Psoas muscle (tissue), 8 donors: Measurements from ENCODE around the gene CBR4. TPM values are rescaled to one million over a fixed set of nuclear protein-coding genes. Genes with fewer than 3 reads are reported as not detected.

Experiments
- ATAC-seq, 4 donors: fragments of 200-7000 bp; cut with Tn5 transposase; one replicate each; pipeline ENCODE4 v1.9.1; 2020; ENCODE audit warnings: moderate library complexity in 3 of 4, mild to moderate bottlenecking in 2 of 4
- DNase-seq, 2 donors: peaks; one replicate each; pipeline ENCODE4 v3.0.0-alpha.2; 2020
- H3K27ac ChIP-seq: fragments of 200-600 bp; one replicate; pipeline ENCODE4 v1.8.0; 2022
- H3K27me3 ChIP-seq, 3 donors: fragments of 200-600 bp in 1 of 3; one replicate each; pipeline versions ENCODE4 v1.6.1 to v1.8.0; 2013 to 2022; ENCODE audit warnings: low read length in 2 of 3, mild to moderate bottlenecking in 2 of 3, moderate library complexity in 1 of 3; ENCODE audit not compliant: insufficient read depth in 3 of 3
- H3K36me3 ChIP-seq, 2 donors: fragments of 200-600 bp in 1 of 2; one replicate each; pipeline versions ENCODE4 v1.6.1 to v1.8.0; 2013 to 2022; ENCODE audit warnings: low read depth in 1 of 2, mild to moderate bottlenecking in 1 of 2, moderate library complexity in 1 of 2; ENCODE audit not compliant: insufficient read depth in 1 of 2
- H3K4me1 ChIP-seq: fragments of 200-600 bp; one replicate; pipeline ENCODE4 v1.8.0; 2022
- H3K4me3 ChIP-seq: fragments of 200-600 bp; one replicate; pipeline ENCODE4 v1.8.0; 2022; ENCODE audit warnings: mild to moderate bottlenecking
- H3K9me3 ChIP-seq: fragments of 200-600 bp; one replicate; pipeline ENCODE4 v1.8.0; 2022
- CTCF ChIP-seq: fragments of 200-600 bp; IDR thresholded peaks from one replicate; pipeline ENCODE4 v1.8.0; 2022; ENCODE audit warnings: antibody characterized with exemption
- WGBS, 3 donors: extraction: QIAGEN DNeasy Blood & Tissue Kit; methylation state at CpG; one replicate each; pipeline versions ENCODE4 v1.1.6 to v1.1.7; 2013; 5-methylcytosine and 5-hydroxymethylcytosine counted together
- intact Hi-C, 2 donors: fragments of 100-400 bp; cut with DNase I; formaldehyde crosslinking; loops; one replicate each; pipeline versions ENCODE4 v1.11.0 to v1.14.2; 2022
- polyA plus RNA-seq, 3 donors: library from polyadenylated mRNA; stranded (reverse); fragments of 200-250 nt; gene quantifications; one replicate each; pipeline ENCODE4 v1.2.3, GENCODE V29; 2013
- total RNA-seq, 4 donors: library from RNA; stranded (reverse); fragmentation: NEBNext Ultra II Directional in 2 of 4; extraction: Animal tissue kit (Norgen Biotek cat#: 25700) in 2 of 4; gene quantifications; one replicate each; pipeline versions ENCODE4 v1.2.1 to v1.2.4, GENCODE V29; 2021 to 2023
- donor health status: healthy with polysubstance abuse.
- donor health status: DM: no; HTN: no; CAD: no; lungs with moderate emphysema.
- donor health status: Bipolar disorder and iron deficiency.
- donor health status: healthy.
- donor health status: DM: yes; HTN: yes; CAD: no.
- donor health status: DM: no; HTN: no; CAD: no.
- donor health status: DM: no; HTN: no; CAD: no.
- donor health status: DM: yes; HTN: yes; CAD: no.

Gene CBR4
- total and polyA plus RNA-seq, 7 donors: 5.2 to 18.5 (median 14.4) TPM

GRCh38 chr4:169017971-169018370 lies 7.9 kb upstream of the CBR4 start:
- no peak for TF ChIP-seq CTCF
- no peaks in the 10 kb centered on the region for H3K9me3 ChIP-seq
- 84 to 90% (median 86%) methylated on average over 5 of the region's 5 CpGs for WGBS, 3 donors
- no peak overlapping the region for H3K27ac ChIP-seq
- H3K4me3 ChIP-seq: no peak overlapping the region
- intact Hi-C loops: no loop called here
- no peak for DNase-seq
- H3K36me3 ChIP-seq: no peaks in the 10 kb centered on the region
- no peaks in the 10 kb centered on the region for H3K27me3 ChIP-seq
- no peaks in the 10 kb centered on the region for H3K4me1 ChIP-seq
- ATAC-seq: no peak

- H3K9me3 ChIP-seq: no peaks in the 10 kb centered on the region
- ATAC-seq (peak in 1 of 4 donors; percentile 8), DNase-seq (peak; percentile 25 to 73)
- 51 to 68% (median 62%) methylated on average over 5 of the region's 5 CpGs for WGBS, 3 donors
- H3K36me3 ChIP-seq: no peaks in the 10 kb centered on the region
- H3K27me3 ChIP-seq: no peaks in the 10 kb centered on the region
- no peak for TF ChIP-seq CTCF
- intact Hi-C loops: no loop called here
- H3K4me1 ChIP-seq: no peaks in the 10 kb centered on the region
- H3K4me3 ChIP-seq: no peak overlapping the region
- H3K27ac ChIP-seq: no peak overlapping the region
Observed at GRCh38 chr4:169015186-169015623, 5.2 kb upstream of the CBR4 start.

GRCh38 chr4:169014586-169014985 lies 4.5 kb upstream of the CBR4 start:
- ATAC-seq: no peak
- 20 to 49% (median 27%) methylated on average over 2 of the region's 2 CpGs for WGBS, 3 donors
- H3K4me1 ChIP-seq: no peaks in the 10 kb centered on the region
- DNase-seq: no peak
- TF ChIP-seq CTCF: no peak
- no peaks in the 10 kb centered on the region for H3K36me3 ChIP-seq
- intact Hi-C loops: loop anchor here in 1 of 2 donors (5.0 kb wide), 2 partner anchors 268 to 1013 kb away; partner anchors contain the start of gene MFAP3L
- no peaks in the 10 kb centered on the region for H3K9me3 ChIP-seq
- H3K27ac ChIP-seq: no peak overlapping the region
- H3K27me3 ChIP-seq: no peaks in the 10 kb centered on the region
- H3K4me3 ChIP-seq: no peak overlapping the region

GRCh38 chr4:169013396-169013795 lies 3.3 kb upstream of the CBR4 start:
- intact Hi-C loops: loop anchor here in 1 of 2 donors (5.0 kb wide), 2 partner anchors 269 to 1014 kb away; partner anchors contain the start of gene MFAP3L
- H3K9me3 ChIP-seq: no peaks in the 10 kb centered on the region
- DNase-seq (no peak), ATAC-seq (no peak)
- H3K4me1 ChIP-seq: peaks cover 8% of the 10 kb centered on the region
- H3K4me3 ChIP-seq: no peak overlapping the region
- H3K27me3 ChIP-seq: no peaks in the 10 kb centered on the region
- H3K27ac ChIP-seq: no peak overlapping the region
- 39 to 63% (median 60%) methylated on average over 1 of the region's 1 CpG for WGBS, 3 donors
- TF ChIP-seq CTCF: no peak
- H3K36me3 ChIP-seq: no peaks in the 10 kb centered on the region

- Histone ChIP-seq H3K4me1 (peaks cover 19% of the 10 kb centered on the region), H3K27me3 (no peaks in the 10 kb centered on the region), H3K27ac (no peak overlapping the region), H3K36me3 (no peaks in the 10 kb centered on the region), H3K9me3 (no peaks in the 10 kb centered on the region), H3K4me3 (no peak overlapping the region)
- DNase-seq (no peak), ATAC-seq (no peak)
- WGBS, 3 donors: 80 to 85% (median 81%) methylated on average over 2 of the region's 2 CpGs
- intact Hi-C loops: loop anchor here in 1 of 2 donors (5.0 kb wide), 2 partner anchors 270 to 1015 kb away; partner anchors contain the start of gene MFAP3L
- TF ChIP-seq CTCF: no peak
Observed at GRCh38 chr4:169012049-169012448, 2.0 kb upstream of the CBR4 start.
